Measurements from ENCODE around the gene MAP3K2. TPM values are rescaled to one million over a fixed set of nuclear protein-coding genes. Genes with fewer than 3 reads are reported as not detected.

MAP3K2 gene
- total RNA-seq, 4 donors from 2014 or later, result 34.2 to 69.5 (median 61.1) TPM

- H3K27me3 ChIP-seq, result no peaks in the 10 kb centered on the region
- H3K9me3 ChIP-seq, result no peaks in the 10 kb centered on the region
- no peak for DNase-seq (ENCODE audit: low spot score in 2 of 2)
- H3K4me3 ChIP-seq, result no peak overlapping the region
- H3K4me1 ChIP-seq, result peaks cover 0 to 38% (median 3%) of the 10 kb centered on the region in 4 donors
- no peak overlapping the region for H3K27ac ChIP-seq
- H3K36me3 ChIP-seq, result no peaks in the 10 kb centered on the region
- TF ChIP-seq EP300 (IDR thresholded peaks at IDR 0.05) (no peak), POLR2A (IDR thresholded peaks at IDR 0.05) (no peak), CTCF (IDR thresholded peaks at IDR 0.05) (no peak)
- 100% methylated on average over 1 of the region's 1 CpG for WGBS, 2 donors
Measured at GRCh38 chr2:127347734-127348392, 39.9 kb downstream of the MAP3K2 start.

- peaks cover 0 to 35% (median 3%) of the 10 kb centered on the region in 4 donors for H3K4me1 ChIP-seq
- no peaks in the 10 kb centered on the region for H3K27me3 ChIP-seq
- H3K36me3 ChIP-seq, result peaks cover 0 to 4% (median 0%) of the 10 kb centered on the region in 3 donors
- TF ChIP-seq EP300 (IDR thresholded peaks at IDR 0.05), result no peak
- TF ChIP-seq POLR2A (IDR thresholded peaks at IDR 0.05), result no peak
- TF ChIP-seq CTCF (IDR thresholded peaks at IDR 0.05), result no peak
- DNase-seq (ENCODE audit: low spot score in 2 of 2), result no peak
- H3K4me3 ChIP-seq, result no peak overlapping the region
- 75 to 90% methylated on average over 3 of the region's 3 CpGs for WGBS, 2 donors
- no peak overlapping the region for H3K27ac ChIP-seq
- H3K9me3 ChIP-seq, result no peaks in the 10 kb centered on the region
Measured at GRCh38 chr2:127347015-127347414, 40.8 kb downstream of the MAP3K2 start.

GRCh38 chr2:127343277-127343676, 44.5 kb downstream of the MAP3K2 start:
- no peak for DNase-seq (ENCODE audit: low spot score in 2 of 2)
- WGBS, 2 donors, result 93 to 97% methylated on average over 2 of the region's 2 CpGs
- Histone ChIP-seq H3K4me3 (no peak overlapping the region), H3K4me1 (peaks cover 0 to 7% (median 0%) of the 10 kb centered on the region in 4 donors), H3K27me3 (no peaks in the 10 kb centered on the region), H3K27ac (no peak overlapping the region), H3K9me3 (no peaks in the 10 kb centered on the region), H3K36me3 (peaks cover 0 to 15% (median 0%) of the 10 kb centered on the region in 3 donors)
- TF ChIP-seq EP300 (IDR thresholded peaks at IDR 0.05), result no peak
- TF ChIP-seq CTCF (IDR thresholded peaks at IDR 0.05), result no peak

- H3K9me3 ChIP-seq, result no peaks in the 10 kb centered on the region
- peaks cover 0 to 18% (median 8%) of the 10 kb centered on the region in 3 donors for H3K36me3 ChIP-seq
- WGBS, 2 donors, result 92 to 100% methylated on average over 1 of the region's 1 CpG
- no peak overlapping the region for H3K27ac ChIP-seq
- H3K27me3 ChIP-seq, result no peaks in the 10 kb centered on the region
- no peak for TF ChIP-seq POLR2A (IDR thresholded peaks at IDR 0.05)
- no peak for TF ChIP-seq EP300 (IDR thresholded peaks at IDR 0.05)
- TF ChIP-seq CTCF (IDR thresholded peaks at IDR 0.05), result no peak
- no peaks in the 10 kb centered on the region for H3K4me1 ChIP-seq
- no peak overlapping the region for H3K4me3 ChIP-seq
- DNase-seq (ENCODE audit: low spot score in 2 of 2), result no peak
Measured at GRCh38 chr2:127342101-127342500, 45.7 kb downstream of the MAP3K2 start.

GRCh38 chr2:127332335-127332734, 55.4 kb downstream of the MAP3K2 start:
- WGBS, 2 donors, result 92 to 93% methylated on average over 1 of the region's 1 CpG
- H3K36me3 ChIP-seq, result peaks cover 0 to 71% (median 0%) of the 10 kb centered on the region in 3 donors

More at GRCh38 chr2:127332335-127332734, 55.4 kb downstream of the MAP3K2 start:
- no peak for TF ChIP-seq EP300 (IDR thresholded peaks at IDR 0.05)
- no peak for TF ChIP-seq CTCF (IDR thresholded peaks at IDR 0.05)
- no peak for TF ChIP-seq POLR2A (IDR thresholded peaks at IDR 0.05)
- Histone ChIP-seq H3K4me1 (no peaks in the 10 kb centered on the region), H3K4me3 (no peak overlapping the region), H3K27ac (no peak overlapping the region), H3K9me3 (no peaks in the 10 kb centered on the region), H3K27me3 (no peaks in the 10 kb centered on the region)
- DNase-seq (ENCODE audit: low spot score in 2 of 2), result no peak
